ENCODE data around the gene FRAS1. TPM values are rescaled to one million over a fixed set of nuclear protein-coding genes. Genes with fewer than 3 reads are reported as not detected.

Gene FRAS1
- total RNA-seq, 4 donors from 2014 or later = 3.1 to 11.4 (median 6.7) TPM

DNA sequence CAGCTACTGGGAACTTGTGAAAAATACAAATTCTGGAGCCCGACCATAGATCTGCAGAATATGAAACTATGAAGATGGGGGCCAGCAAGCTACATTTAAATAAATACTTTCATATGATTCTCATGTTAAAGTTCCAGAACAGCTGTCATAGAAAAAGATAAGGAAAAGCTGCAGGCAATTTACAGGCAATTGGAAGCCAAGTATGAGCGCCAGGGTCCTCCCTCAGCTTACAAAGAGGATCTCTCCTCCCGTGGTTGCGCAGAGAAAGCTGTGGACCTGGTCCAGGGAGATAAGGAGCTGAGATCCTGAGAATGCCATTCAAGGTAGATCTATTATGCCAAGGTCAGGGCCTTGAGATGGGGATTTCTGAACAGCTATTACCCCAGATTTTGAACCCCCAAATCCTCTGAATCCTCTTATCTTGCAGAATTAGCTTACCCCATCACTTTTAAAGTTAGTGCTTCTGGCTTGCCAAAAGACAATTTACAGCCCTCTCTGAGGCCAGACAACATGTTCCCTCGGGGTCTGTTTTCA lies 25.6 kb upstream of the FRAS1 start:
- H3K4me3 ChIP-seq = no peak overlapping the region
- TF ChIP-seq, protein P1, sequence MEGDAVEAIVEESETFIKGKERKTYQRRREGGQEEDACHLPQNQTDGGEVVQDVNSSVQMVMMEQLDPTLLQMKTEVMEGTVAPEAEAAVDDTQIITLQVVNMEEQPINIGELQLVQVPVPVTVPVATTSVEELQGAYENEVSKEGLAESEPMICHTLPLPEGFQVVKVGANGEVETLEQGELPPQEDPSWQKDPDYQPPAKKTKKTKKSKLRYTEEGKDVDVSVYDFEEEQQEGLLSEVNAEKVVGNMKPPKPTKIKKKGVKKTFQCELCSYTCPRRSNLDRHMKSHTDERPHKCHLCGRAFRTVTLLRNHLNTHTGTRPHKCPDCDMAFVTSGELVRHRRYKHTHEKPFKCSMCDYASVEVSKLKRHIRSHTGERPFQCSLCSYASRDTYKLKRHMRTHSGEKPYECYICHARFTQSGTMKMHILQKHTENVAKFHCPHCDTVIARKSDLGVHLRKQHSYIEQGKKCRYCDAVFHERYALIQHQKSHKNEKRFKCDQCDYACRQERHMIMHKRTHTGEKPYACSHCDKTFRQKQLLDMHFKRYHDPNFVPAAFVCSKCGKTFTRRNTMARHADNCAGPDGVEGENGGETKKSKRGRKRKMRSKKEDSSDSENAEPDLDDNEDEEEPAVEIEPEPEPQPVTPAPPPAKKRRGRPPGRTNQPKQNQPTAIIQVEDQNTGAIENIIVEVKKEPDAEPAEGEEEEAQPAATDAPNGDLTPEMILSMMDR (IDR thresholded peaks at IDR 0.05) = no peak
- no peak for TF ChIP-seq POLR2A (IDR thresholded peaks at IDR 0.05)
- intact Hi-C loops (cut with DNase I) = no loop called here
- no peaks in the 10 kb centered on the region for H3K27me3 ChIP-seq
- no peaks in the 10 kb centered on the region for H3K9me3 ChIP-seq
- no peaks in the 10 kb centered on the region for H3K4me1 ChIP-seq
- H3K27ac ChIP-seq = no peak overlapping the region
- no peaks in the 10 kb centered on the region for H3K36me3 ChIP-seq
- DNase-seq = no peak
- 66 to 75% methylated on average over 4 to 5 of the region's 5 CpGs for WGBS, 2 donors

DNA sequence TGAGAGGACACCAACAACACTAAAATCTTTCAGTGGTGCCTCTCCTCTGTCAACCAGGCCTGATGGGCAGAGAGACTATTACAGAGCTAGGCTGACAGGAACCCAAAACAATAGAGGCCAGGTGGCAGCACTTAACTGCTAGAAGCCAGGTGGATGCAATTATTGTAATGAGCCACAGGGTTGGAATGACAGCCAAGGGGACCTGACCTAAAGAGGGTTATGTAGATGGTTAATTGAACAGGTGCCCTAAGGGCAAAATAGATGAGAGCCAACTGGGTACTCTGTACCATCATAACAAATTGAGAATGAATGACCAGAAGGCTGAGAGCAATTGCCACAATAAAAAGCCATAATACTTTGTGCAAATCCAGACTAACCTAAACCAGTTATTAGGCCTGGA lies 24.7 kb upstream of the FRAS1 start:
- Histone ChIP-seq H3K27me3 (no peaks in the 10 kb centered on the region), H3K4me3 (no peak overlapping the region), H3K36me3 (no peaks in the 10 kb centered on the region), H3K4me1 (no peaks in the 10 kb centered on the region), H3K9me3 (no peaks in the 10 kb centered on the region), H3K27ac (no peak overlapping the region)
- DNase-seq = no peak
- intact Hi-C loops (cut with DNase I) = no loop called here
- TF ChIP-seq, protein P1 (IDR thresholded peaks at IDR 0.05) = no peak
- no peak for TF ChIP-seq POLR2A (IDR thresholded peaks at IDR 0.05)

DNA sequence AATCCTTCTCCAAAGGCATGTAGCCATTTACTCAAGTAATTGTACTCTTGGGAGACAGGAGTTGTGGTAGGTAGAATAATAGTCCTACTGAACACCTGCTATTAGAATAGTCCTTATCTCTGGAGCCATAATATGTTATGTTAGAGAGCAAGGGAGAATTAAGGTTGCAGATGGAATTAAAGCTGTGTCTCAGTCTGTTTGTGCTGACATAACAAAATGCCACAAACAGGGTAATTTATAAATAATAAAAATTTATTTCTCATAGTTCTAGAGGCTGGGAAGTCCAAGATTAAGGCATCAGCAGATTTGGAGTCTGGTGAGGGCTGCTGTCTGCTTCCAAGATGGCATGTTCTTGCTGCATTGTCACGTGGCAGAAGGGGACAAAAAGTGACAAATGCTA lies 24.2 kb upstream of the FRAS1 start:
- TF ChIP-seq, protein P1 (IDR thresholded peaks at IDR 0.05) = no peak
- no peak for TF ChIP-seq POLR2A (IDR thresholded peaks at IDR 0.05)
- no peaks in the 10 kb centered on the region for H3K4me1 ChIP-seq
- H3K27me3 ChIP-seq = no peaks in the 10 kb centered on the region
- H3K36me3 ChIP-seq = no peaks in the 10 kb centered on the region
- DNase-seq = no peak
- intact Hi-C loops (cut with DNase I) = no loop called here
- no peak overlapping the region for H3K4me3 ChIP-seq
- H3K9me3 ChIP-seq = no peaks in the 10 kb centered on the region
- no peak overlapping the region for H3K27ac ChIP-seq
- WGBS, 2 donors = 39 to 58% methylated on average over 1 of the region's 1 CpG

DNA sequence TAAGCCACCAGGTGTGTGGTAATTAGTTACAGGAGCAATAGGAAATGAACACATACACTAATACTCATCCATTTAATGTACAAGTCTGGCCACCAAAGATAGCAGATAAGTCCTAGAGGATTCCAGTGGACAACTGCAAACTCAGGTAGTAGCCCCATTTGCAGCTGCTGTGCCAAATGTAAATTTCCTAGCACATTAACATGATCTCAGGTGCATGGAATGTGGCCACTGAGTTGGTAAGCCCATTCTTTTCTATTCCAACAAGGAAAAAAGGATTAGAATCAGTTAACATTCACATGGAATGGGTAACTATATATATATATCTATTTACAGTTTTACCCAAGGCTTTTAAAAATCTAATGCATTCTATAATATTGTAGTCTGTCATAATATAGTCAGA lies 23.3 kb upstream of the FRAS1 start:
- no peak overlapping the region for H3K4me3 ChIP-seq
- H3K27ac ChIP-seq = no peak overlapping the region
- H3K27me3 ChIP-seq = no peaks in the 10 kb centered on the region
- no peaks in the 10 kb centered on the region for H3K9me3 ChIP-seq
- H3K4me1 ChIP-seq = no peaks in the 10 kb centered on the region
- intact Hi-C loops (cut with DNase I) = no loop called here
- no peak for DNase-seq
- TF ChIP-seq, protein P1 (IDR thresholded peaks at IDR 0.05) = no peak
- no peak for TF ChIP-seq POLR2A (IDR thresholded peaks at IDR 0.05)
- H3K36me3 ChIP-seq = no peaks in the 10 kb centered on the region

DNA sequence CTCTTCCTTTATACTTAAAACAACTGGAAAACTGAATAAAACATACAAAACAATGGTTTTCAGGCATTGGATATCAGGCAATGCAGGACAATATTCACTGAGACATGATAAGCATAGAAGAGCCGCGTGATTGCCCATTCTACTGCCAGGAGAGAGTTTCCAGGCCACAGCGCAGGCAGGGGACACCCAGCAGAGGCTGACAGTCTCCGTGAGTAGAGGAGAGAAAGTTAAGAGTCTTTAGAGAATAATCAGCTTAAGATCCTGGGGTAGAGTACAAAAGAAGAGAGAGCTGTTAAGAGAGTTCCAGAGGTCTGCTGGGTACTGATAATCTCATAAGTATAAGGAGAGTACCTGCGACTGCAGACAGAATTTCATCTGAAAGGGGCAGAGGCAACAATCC lies 18.4 kb upstream of the FRAS1 start:
- 85 to 88% methylated on average over 5 of the region's 5 CpGs for WGBS, 2 donors
- no peak overlapping the region for H3K4me3 ChIP-seq
- no peaks in the 10 kb centered on the region for H3K27me3 ChIP-seq
- no peak overlapping the region for H3K27ac ChIP-seq
- DNase-seq = no peak
- intact Hi-C loops (cut with DNase I) = no loop called here
- TF ChIP-seq, protein P1 (IDR thresholded peaks at IDR 0.05) = no peak
- TF ChIP-seq POLR2A (IDR thresholded peaks at IDR 0.05) = no peak
- H3K9me3 ChIP-seq = no peaks in the 10 kb centered on the region
- no peaks in the 10 kb centered on the region for H3K4me1 ChIP-seq
- H3K36me3 ChIP-seq = no peaks in the 10 kb centered on the region
